Activated naive CD4-positive, alpha-beta T cell treated with anti-CD3 and anti-CD28 coated beads, Interleukin-2, amount 50 U/mL, for 16 hours (primary cell): ENCODE results near the gene UCN2.

Source experiments
- DNase-seq: peaks from one replicate; pipeline ENCODE4 v3.0.0-alpha.2; 2020

UCN2 gene

DNA sequence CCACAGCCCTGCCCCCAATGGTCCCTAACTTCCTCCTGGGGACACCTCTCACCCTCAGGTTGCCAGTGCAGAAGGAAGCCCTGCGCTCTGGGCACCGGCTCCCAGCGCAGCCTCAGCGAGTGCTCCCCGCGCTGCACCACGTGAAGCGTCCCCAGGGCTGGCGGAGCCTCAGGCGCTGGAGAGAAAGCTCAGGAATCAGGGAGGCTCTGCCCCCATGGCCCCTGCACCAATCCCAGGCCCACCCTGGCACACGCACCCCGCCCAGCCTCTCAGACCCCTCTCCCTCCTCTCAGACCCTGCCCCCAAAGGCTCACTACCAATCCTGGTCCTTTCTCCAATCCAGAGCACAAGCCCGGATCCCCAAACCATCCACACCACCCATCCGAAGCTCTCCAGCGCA lies 24.6 kb upstream of the UCN2 start:
- no peak for DNase-seq

DNA sequence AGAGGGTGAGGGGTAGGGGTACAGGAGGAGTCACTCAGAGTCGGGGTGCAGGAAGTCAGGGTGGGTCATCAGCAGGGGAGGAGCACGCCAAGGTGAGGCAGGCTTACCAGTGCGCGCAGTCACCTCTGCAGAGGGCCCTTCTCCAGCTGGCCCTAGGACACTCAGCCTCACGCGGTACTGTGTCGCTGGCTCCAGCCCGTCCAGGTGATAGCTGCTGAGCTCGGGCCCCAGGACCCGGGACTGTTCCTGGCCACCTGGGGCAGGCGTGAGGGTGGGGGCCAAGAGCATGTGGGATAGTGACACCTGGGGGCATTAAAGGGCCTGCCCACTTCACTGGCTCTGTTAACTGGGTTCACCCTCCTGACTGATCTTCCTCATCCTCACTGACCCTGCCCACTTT lies 24.1 kb upstream of the UCN2 start:
- DNase-seq = no peak

DNA sequence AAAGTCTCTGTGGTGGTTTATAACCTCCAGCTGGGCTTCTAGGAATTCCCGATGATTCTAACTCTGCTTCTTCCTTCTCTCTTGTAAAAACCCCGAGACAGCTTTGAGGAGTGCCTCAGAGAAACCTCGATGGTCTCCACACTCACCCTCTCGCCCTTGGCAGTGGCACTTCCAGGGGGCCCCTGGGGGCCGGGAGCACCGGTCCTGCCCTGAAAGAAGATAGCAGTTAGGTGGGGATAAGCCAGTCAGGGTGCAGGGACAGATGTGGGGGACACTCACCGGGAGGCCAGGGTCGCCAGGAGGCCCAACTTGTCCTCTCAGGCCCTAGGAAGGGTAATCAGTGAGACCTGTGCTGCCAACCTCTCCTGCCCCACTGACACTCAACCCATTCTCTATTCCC lies 21.8 kb upstream of the UCN2 start:
- DNase-seq = no peak

DNA sequence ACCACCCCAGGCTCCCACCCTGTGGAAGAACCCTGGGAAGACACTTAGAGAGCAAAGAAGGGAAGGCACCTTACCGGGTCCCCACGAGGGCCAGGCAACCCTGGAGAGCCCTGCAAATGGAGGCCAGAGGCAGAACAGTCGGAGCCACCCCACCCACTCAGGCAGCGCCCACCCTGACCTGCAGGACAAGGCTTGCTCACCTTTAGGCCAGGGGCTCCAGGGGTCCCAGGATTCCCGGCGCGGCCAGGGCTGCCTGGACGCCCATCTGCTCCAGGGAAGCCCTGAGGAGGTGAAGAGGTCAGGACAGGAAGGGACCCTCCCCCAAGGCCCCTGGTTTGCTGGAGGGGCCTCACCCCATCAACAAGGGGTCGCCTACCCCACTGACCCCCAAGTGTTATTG lies 21.3 kb upstream of the UCN2 start:
- DNase-seq = no peak

DNA sequence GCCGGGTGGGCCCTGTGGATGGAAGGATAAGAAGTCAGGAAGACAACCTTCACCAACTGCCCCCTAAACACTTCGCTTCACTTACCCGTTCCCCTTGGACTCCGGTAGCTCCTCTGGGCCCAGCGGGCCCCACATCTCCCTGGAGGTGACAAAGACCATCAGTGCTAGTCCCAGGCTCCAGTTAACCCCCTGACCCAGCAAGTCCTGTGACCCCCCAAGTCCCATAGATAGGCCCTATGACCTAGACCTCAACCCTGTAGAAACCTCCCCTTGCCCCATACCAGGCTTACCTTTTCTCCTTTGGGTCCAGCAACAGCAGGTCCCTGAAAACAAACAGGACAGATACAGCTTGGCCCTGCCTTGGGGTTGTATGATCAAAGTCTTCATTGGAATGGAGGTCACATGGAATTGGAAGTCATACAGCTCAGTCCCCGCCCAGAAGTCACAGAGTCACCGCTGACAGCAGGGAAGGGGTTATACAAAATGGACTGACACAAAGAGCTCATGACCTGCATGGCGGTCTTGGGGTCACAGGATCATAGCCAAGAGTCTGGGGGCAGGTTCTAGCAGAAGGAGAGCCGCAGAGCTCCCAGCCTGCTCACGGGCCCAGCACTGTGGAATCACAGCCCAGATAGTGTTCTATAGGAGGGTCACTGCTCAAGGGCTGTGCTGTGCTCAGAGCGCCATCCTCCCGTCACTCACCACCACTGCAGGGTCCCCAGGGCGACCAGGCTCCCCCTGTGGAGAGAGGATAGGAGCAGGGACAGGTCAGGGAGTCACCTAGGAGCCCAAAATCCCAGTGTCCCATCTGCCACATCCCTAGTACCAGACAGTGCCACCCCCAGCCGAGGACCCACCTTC lies 18.3 kb upstream of the UCN2 start:
- no peak for DNase-seq

DNA sequence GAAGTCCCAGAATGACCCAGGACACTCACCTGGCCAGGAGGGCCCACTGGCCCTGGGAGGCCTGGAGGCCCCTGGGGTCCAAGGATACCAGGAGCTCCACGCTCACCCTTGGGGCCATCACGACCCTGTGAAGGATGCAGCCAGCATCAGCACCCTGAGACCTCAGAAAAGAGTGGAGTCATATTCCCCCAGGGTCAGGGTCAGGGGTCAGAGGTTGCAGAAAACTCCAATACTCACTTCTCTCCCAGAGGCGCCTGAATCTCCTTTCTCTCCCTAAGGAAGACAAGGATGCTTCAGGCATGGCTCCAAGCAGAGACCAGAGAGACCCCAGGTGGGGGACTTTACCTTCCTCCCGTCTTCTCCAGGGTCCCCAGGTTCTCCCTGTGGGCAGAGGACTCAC lies 13.1 kb upstream of the UCN2 start:
- no peak for DNase-seq

DNA sequence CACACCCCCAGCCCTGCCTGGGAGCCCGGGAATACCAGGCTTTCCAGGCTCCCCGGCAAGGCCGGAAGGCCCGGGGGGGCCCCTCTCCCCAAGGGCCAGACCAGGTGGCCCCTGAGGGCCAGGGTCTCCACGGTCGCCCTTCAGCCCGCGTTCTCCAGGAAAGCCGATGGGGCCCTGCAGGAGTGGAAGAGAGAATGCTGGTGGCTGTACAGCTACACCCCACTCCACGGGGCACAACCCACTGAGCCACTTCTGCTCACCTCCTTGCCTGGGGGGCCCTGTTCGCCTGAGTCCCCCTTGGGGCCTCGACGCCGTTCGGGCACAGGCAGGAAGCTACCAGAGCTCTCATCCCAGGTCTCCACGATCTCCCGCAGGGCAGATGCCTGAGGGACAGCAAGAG lies 11.8 kb upstream of the UCN2 start:
- DNase-seq = no peak

DNA sequence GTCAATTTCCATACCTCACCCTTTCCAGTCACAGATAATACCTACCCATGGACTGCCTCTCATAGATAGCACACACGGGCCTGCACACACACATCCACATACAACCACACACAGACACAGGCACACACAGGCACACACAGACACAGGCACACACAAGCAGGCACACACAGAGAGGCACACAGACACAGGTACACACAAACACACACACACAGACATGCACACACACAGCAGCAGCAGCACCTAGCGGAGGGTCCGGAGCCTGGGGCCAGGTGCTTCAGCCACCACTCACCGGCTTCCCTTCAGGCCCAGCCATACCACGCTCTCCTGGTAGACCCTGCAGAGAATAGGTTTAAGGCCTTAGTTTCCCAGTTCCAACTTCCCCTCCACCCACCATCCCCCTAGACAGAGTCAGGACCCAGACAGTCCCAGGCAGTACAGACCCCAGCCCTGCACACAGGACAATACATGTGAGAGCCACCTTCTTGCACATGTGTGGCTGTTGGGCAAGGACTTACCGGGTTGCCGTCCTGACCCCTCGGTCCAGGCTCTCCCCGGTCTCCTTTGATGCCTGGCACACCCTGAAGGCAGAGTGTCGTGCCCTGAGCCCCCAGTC lies 10.5 kb upstream of the UCN2 start:
- no peak for DNase-seq

DNA sequence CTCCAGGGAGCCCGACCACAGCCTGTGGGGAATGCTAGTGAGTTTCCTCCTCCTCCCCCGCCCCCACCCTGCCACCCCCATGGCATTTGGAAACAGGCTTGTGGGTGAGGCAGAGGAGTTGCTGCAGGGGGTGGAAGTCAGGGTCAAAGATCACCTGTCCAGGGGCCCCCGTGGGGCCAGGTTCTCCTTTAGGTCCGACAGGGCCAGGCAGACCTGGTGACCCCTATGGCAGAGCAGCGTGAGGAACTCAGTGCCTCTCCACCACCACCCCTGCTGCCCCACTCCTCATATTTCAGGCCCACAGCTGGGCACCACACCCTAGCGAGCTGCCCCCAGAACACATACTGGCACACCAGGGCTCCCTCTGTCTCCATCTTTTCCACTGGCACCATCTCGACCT lies 8.9 kb upstream of the UCN2 start:
- DNase-seq = no peak

DNA sequence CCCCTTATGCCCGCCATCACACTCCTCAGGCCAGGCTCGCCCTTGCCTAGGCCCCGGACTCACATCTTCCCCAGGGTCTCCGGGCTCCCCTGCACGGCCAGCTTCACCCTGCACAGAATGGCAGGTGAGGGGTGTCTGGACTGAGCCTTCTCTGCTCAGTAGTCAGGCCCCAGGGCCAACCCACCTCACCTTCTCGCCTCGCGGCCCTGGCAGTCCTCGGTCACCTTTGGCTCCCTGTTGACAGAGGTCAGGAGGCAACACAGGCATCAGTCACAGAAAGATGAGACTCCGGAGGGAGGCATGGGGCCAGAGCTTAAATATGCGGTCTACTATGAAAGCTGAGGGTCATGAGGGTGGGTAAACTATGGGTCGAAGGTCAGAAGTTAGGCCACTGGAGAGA lies 8.4 kb upstream of the UCN2 start:
- no peak for DNase-seq

DNA sequence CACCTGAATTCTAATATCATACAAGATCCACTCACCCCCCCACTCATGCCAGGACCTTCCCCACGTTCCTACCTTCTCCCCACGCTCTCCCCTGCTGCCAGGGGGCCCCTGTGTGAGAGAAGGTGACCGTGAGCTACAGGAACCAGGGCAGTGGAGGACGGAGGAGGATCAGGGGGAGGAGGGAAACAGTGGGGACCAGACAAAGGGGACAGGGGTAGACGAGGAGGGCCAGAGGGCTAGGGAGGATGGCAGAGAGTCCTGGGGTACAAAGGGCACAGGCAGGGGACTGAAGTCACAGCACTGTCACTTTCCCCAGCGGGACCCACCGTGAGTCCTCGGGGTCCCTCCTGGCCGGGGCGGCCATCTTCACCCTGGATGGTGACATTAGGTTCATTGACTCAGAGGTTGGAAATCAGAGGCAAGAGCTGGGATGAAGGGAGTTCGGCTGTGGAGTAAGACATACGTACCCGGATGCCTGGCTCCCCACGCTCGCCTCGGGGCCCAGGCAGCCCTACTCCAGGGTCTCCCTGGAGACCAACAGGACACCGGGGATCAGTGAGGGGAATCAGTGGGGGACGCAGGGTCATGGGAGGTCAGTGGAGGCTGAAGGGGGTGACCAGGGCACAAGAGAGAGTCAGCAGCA lies 6.3 kb upstream of the UCN2 start:
- no peak for DNase-seq

DNA sequence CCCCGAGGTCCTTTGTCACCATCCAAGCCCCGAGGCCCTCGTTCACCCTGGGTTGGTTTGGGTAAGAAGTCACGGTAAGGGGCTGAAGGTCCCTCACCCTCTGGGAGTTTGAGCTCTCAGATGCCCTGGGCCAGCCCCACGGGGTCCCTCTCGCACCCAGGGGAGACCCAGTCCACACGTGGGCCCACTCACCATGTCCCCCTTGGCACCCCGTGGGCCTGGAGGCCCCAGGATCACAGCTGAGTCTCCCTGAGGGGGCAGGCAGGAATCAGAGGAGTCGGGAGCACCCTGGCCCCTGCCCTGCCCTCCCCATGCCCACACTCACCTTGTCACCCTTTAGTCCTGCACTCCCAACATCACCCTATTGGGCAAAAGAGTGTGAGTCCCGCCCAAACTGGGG lies 5.8 kb upstream of the UCN2 start:
- no peak for DNase-seq

DNA sequence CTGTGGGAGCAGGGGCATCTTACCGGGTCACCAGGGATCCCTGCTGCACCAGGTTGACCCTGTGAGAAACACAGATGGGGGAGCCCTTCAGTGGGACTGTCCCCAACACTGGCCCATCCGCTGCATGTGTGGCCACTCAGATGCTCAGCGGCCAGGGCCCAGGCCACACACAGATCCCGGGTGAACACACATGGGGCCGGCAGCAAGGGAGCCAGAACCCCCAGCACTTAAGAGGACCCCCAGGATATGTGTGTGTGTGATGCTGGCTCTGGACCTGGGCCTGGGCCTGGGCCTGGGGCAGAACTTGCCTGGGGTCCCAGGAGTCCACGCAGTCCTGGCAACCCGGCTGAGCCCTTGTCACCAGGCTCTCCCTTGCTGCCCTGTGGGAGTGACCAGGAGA lies 4.9 kb upstream of the UCN2 start:
- DNase-seq = no peak

DNA sequence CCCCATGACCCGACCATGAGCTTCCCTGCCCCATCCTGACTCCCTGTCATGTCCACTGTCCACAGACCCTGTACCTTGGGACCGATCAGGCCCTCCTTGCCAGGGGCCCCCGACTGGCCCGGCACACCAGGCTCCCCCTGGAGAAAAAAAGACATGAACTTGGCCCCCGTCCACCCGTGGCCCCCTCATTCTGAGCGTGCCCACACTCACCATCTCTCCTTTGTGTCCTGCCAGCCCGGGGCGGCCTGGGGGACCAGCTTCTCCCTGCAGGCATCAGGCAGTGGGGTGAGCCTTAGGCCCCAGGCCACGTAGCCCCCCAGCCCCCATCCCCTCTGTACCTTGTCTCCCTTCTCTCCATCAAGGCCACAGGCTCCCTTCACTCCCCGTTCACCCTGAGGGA lies 3.9 kb upstream of the UCN2 start:
- no peak for DNase-seq

DNA sequence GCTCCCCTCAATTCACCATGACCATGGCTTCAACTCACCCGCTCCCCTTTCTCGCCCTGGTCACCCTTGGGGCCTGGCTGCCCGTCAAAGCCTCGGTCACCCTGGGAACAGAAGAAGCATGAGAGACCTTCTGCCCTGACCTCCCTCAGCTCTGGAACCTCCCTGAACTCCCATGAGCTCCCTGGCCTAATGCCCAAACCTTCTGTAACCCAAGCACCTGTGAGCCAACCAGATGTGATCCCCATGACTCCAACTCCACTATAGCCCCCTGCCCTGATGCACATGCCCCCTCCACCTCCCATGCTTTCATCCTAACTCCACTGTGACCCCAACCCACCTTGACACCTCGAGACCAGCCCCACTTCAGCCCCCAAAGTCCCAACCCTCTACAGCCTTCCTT lies 3.5 kb upstream of the UCN2 start:
- DNase-seq = no peak

DNA sequence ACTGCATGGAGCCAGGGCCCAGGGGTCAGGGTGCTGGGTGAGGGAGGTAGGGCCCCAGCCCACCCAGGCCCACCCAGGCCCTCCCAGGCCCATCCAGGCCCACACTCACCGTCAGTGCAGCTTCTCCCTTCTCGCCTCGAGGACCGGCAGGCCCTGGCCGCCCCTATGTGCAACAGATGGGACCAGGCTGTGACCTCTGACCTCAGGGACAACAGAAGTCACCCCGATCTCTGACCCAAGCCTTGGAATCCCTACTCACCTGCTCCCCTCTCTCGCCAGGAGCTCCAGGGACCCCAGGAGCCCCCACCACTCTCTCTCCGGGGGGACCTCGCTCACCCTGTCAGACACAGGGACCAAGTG lies 2.8 kb upstream of the UCN2 start:
- DNase-seq = no peak

DNA sequence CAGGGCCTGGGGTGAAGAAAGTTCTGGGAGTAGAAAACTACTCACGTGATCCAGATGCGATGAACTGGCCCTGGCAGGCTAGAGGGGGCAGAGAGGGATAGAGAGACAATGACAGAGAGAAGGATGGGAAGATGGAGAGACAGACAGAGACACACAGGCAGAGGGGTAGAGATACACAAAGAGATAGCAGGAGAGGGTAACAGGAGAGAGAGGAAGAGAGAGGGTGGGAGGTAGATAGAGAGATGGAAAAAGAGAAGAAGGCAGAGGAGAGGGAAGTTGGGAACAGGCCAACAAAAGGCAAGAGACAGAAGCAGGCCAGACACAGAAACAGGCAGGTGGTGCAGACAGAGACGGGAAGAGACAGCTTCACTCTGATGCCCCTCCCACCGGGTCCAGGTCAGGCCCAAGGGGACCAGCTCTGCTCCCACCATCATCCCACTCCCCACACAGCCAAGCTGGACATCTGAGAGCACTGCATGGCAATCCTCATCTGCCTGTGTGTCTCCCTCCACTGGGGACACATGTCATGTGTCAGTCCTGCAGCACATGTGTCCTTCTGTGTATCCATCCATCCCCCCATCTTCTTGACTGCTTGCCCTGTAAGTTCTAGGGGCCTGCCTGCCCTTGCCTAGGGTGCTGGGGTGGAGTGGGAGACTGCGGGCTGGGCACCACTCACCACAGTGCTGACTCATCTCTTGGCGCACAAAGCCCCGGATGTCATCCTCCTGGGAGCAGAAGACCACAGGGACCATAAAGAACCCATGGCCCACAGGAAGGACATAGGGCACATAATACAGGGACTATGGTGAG lies 2.2 kb upstream of the UCN2 start:
- no peak for DNase-seq

DNA sequence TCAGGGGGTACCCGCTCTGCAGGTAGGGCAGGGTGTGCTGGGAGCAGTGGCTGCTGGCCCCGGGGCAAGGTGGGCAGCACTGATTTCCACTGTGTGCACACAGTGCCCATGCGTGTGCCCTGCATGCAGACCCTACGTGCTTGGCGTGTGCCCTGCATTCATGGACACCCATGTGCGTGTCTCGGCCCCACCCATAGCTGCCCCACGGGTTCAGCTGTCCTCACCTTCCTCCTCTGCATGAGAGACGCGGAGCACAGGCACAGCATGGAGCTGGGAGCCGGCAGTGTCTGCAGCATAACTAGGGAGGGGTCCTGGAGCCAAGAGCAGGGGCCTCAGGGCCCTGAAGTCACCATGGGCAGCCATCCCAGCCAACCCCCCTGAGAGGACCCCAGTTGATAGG lies 1.6 kb upstream of the UCN2 start:
- DNase-seq = no peak

DNA sequence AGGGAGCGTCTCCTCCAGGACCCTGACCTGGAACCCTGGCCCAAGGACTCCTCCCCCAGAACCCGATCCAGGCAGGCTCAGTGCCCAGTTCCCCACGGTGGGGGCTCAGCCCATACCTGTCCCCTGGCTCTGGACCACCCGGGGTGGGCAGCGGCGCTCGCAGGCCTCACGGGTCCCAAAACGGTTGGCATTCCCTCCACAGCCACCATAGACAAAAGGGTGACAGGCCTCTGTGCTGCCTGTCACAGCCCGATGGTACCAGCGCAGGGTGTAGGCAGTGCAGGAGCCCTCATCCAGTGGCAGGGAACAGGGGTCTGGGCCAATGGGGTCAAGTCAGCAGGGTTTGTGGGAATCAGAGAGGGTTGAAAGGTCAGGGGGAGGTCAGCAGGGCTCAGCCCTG lies 1.1 kb upstream of the UCN2 start:
- DNase-seq = no peak

DNA sequence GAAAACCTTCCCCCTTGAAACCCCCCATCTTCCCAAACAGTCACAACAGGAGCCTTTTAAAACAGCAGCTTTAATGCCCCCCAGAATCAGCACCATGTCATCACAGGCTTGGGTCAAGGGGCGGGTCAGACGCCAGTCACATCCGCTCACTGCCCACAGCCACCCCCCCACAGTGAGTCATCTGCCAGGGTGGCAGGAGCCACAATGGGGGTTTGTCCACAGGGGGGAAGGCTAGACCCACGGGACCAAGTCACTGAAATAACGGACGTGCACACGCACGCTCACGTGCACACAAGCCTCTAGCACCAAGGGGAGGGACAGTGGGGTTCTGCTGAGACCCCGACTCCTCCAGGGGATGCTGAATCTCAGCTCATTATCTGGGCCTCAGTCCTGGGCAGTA lies 441 bp upstream of the UCN2 start:
- no peak for DNase-seq

DNA sequence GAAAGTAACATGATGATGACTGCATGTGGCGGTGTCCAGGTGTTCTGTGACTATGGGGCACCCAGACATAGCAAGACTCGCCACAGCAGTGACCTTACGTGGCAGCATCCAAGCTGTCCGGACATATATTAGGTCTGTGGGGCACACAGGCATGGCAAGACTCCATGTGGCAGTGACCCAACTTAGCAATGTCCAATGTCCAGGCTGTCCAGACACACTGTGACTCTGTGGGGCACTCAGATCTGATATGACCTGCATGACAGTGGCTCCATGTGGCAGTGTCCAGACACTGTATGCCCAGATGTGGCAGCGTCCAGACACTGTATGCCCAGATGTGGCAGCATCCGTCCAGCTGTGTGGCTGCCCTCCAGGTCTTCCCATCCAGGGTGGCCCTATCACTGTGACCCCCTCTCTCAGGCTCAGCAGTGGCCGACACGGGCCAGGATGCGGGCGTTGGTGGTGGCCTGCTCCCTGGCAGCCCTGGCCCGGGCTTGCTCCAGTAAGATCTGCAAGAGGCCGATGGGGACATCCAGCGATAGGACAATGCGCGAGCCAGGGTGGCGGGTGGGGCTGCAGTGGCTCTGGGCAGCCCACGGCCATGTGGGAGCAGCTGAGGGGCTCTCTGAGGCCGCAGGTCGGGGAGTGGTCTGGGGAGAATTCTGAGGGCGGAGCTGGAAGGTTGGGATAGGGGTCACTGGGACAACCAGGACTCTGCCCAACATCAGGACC lies 1.1 kb downstream of the UCN2 start:
- DNase-seq = no peak

DNA sequence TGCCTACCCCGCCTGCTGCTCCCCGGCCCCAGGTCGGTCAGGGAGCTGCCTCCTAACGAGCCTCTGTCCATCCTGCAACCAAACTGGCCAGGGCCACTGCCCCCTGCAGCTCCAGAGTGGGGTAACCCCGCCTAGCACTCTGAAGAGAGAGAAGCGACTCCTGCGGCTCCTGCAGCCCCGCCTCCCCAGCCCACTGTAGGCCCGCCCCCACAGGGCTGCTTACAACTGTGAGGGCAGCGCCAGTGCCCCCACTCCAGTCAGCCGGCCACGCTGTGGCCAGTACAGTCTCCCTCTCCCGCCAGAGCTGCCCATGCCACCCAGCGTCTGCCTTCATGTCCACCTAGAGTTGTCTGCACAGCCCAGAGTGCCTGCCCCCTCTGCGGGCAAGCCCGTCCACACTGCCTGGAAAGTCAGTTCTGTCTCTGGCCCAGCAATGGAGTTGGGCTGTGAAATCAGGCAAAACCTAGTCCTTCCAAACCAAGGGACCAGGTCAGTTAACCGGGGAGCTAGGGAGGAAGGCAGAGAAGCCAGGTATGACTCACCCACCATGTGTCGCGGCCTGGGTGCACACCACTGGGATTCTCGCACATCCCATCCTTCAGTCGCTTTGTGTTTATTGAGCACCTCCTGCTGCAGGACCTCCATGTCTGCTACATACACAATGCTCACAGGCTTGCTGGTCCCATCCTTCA lies 2.4 kb downstream of the UCN2 start:
- DNase-seq = no peak
